HG02571 (cell line): ENCODE data around the gene CEP162.
"Not testable (repeated sequence)": the region's sequence is repeated elsewhere in the genome, so short reads cannot be mapped to it uniquely, and the experiment has no call there.

Experiments used
- ATAC-seq: cut with Tn5 transposase; IDR thresholded peaks from one replicate; pipeline ENCODE4 v1.9.1; 2021; ENCODE audit warnings: mild to moderate bottlenecking, moderate library complexity; ENCODE audit not compliant: unreplicated experiment

Gene CEP162

DNA sequence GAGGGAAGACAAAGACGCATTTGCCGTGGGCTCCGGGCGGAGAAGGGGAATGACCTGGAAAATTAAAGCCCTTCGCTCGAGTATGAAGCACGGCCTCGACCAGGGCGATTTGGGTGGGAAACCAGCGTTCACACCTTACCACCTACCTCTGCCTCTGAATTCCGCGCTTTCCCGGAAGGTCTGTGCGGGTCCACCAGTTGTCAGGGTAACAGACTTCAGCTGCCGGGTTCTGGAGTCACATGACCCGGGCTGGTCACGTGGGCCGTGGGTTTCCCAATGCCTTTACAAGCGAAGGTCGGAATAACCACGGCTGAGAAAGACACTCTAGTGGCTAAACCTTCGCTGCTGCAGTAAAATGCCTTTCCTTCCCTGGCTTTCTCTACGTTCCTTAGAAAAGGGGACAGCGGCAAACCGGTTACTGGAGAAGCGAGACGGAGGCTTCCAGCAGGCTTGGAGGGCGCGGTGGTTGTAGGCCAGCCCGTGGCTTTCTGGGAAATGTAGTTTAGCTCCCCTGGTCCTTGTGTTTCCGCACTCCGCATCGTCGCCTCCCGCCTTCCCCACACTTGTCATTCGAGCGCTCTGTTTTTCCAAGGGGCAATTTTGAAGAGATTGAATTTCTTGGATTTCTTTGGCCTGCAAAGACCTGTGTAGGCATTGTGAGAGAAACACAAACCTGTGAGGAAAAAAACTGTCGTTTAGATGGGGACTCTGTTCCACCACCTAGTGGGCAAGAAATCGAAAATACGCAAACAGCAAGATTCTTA is at the start of gene CEP162:
Gene CEP162, minus strand, starts transcription at position 210 of the 764 bp plus-strand sequence. CDS start 1,250 bp downstream, outside the sequence.
- ATAC-seq = peak; percentile 97

DNA sequence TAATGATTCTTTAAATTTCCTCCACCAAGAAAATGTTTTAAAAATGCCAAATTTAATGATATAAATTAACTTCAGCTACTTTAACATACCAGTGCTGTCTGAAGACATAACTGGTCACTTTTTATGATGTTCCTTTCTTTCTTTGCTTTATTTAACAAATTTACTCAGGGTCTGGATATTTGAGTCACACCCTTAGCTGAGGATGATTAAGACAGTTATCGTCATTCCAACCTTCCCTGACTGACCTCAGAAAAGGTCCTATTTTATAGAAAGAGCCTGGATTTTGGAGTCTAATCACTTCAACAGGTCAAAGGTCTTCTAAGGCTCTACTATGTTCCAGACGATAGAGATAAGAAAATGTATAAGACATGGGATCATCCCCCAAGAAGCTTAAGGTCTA is 47.4 kb upstream of the CEP162 start:
- no peak for ATAC-seq

DNA sequence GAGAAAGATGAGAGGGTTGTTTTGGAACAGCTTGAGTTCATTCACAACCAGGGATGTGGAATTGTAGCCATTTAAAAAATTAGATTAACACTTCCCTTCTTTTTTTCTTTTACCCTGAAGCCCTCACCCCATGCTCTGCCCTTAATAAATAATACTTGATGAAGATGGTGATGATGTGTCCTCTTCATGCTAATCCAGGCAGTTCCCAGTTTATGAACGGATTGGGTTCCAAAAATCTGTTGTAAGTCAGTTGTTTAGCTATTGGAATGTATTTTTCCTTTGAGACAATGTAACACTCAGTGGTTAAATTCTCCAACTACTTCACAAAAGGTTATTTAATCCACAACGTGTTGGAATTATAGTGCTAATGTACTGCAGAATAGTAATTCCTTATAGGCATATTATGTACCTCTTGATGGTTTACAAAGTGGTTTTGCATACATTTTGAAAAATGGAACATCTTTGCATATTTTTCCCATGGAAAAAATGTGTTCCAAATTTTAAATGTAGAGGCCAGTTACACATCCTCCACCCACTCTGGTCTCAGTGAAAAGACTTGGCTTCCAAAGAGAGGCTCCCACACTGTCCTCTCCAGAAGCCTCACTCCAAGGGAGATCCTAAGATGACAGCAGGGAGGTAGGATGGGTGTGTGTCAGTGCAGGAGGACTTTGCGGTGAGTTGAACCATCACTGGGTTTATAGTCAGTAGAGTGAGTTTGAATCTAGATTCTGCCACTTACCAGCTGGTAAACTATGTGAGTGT is 45.8 kb upstream of the CEP162 start:
- no peak for ATAC-seq

DNA sequence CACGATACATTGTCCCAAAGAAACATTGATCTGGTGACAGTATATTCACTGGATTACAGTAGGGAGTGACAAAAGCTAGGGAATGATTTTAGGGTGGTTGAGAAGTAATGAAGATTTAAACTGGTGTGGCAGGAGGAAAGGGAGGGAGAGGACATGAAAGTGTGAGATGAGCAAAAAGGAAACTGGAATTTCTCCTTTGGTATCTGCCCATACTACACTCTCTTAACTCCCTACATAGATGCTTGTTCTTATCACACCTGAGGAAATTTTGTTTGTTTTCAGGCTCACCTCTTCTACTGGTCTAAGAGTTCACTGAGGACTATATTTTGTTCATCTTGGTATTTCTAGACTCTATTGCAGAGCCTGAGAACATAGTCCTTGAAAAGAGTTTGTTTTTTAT is 44.9 kb upstream of the CEP162 start:
- no peak for ATAC-seq

- ATAC-seq = no peak
Observed at GRCh38 chr6:84271061-84271716, 43.7 kb upstream of the CEP162 start.

DNA sequence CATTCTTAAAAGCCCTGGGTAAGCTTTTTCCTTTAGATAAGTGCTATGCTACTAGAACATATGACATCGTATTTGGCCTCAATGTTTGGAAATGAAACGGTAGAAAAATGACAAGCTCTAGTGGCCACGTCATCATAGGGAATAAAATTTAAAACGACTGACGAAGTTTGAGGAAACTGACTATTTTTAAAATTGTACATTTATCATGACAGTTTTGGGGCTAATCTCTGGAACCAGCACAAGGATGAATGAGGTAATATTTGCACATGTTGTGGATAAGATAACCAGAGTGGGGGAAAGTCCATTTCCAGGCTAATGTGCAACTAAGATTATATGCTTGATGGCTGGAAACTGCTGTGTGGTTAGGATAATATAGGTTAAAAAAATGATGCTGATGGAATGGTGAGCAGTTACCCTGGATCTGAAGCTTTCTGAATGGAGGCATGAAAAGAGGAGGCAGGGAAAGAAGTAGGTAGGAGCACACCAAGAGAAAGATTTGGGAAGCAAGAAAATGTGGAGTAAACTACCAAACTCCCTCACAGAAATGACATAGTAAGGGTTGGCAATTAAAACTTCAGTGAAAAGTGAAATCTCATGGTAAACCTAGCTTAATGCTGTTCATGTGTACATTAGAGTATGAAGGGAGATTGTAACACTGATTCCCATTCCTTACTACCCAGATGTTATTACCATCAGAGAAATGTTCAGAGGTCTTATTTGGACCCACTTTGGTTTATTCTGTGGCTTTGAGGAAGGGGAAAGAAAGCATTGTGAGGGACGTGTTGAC is 42.7 kb upstream of the CEP162 start:
- no peak for ATAC-seq

GRCh38 chr6:84268781-84269180 is 41.3 kb upstream of the CEP162 start:
- ATAC-seq = no peak

GRCh38 chr6:84263557-84263956 is 36.1 kb upstream of the CEP162 start:
- ATAC-seq = no peak

GRCh38 chr6:84260926-84261325 is 33.5 kb upstream of the CEP162 start:
- no peak for ATAC-seq

DNA sequence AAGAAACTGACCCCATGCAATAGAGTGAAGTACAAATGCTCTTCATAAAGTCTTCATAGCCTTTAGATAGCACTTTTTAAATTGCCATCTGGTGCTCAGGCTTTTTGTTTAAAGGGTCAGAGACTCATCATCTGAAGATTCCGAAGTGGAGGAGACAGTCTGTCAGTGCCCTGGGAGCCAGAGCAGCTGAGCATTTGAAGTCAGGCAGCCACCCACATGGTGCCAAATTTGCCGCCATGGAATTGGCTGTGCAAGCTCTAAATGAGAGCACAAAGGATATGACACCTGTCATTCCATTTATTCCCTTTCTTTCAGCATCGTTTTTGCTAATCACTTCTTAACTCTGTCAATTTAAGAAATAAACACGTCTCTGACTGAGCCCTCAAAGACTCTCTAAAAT is 32.8 kb upstream of the CEP162 start:
- ATAC-seq = no peak

DNA sequence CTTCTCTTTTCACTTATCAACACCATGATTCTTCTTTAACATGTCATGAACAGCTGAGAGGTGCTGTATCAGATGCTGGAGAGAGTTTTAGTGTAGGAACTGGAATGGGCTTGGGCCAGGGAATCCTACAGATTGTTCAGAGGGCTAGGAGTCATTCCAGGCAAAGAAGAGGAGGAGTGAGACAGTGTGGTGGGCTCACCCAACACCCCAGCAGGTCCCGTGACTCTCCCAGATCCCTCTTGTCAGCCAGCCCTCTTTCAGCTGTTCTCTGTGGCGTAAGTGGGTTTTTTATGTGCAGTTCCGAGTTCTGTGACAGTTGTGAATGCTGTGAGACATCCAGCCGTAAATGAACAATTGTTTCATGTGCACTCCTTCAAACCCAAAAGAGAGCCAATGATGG is 31.4 kb upstream of the CEP162 start:
- ATAC-seq = no peak

GRCh38 chr6:84258268-84258667 is 30.8 kb upstream of the CEP162 start:
- ATAC-seq = no peak

- ATAC-seq = no peak
Observed at GRCh38 chr6:84255641-84256040, 28.2 kb upstream of the CEP162 start.

GRCh38 chr6:84253380-84253779 is 25.9 kb upstream of the CEP162 start:
- no peak for ATAC-seq

DNA sequence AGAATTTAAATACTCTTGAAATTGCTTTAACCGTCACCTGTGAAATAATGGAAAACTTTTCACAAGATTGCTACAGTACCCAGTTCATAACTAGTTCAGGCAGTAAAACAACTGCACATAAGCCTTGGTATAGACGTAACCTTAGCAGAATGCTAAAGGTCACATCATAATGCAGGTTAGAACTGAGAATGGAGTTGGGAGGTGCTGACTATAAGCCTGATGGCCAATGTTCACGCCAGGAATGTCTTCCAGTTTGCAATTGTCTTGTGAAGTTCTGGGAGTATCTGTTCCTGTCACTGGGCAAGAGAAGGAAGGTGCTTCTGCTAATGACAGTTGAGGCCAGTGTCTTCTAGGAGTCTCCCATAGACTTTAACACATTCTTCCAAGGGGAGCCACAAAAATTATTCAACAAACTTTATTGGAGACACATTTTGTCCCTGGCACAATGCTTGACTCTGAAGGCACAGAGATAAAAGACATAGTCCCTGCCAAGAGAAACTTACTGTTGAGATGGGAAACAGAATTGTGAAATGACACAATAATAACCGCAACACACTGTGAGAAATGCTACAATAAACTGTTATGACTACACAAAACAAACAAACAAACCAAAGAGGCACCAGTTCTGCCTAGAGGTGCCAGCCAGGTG is 24.6 kb upstream of the CEP162 start:
- no peak for ATAC-seq

- no peak for ATAC-seq
Observed at GRCh38 chr6:84249724-84250123, 22.3 kb upstream of the CEP162 start.

DNA sequence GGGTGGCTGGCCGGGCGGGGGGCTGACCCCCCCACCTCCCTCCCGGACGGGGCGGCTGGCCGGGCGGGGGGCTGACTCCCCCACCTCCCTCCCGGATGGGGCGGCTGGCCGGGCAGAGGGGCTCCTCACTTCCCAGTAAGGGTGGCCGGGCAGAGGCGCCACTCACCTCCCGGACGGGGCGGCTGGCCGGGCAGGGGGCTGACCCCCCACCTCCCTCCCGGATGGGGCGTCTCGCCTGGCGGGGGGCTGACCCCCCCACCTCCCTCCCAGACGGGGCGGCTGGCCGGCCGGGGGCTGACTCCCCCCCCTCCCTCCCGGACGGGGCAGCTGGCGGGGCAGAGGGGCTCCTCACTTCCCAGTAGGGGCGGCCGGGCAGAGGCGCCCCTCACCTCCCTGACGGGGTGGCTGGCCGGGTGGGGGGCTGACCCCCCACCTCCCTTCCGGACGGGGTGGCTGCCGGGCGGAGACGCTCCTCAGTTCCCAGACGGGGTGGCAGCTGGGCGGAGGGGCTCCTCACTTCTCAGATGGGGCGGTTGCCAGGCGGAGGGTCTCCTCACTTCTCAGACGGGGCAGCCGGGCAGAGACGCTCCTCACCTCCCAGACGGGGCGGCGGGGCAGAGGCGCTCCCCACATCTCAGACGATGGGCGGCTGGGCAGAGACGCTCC is 17.1 kb upstream of the CEP162 start:
- ATAC-seq = not testable (repeated sequence)

DNA sequence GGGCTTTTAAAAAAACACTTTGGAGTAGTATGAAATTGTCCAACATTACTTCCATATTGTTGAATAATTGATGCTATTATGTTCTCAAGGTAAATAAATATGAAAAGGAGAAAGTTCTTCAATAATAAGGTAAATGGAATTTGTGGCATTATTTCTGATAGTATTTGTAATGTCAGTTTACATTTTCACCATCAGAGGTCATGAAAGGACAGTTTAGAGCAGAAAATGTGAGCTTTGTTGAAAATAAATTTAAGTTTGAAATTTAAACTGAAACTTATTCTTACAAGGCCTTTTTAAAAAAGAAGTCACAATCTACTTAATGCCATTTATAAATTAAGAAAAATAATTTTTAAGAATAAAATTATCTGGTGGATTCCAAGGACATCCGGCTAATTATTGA is 15.8 kb upstream of the CEP162 start:
- ATAC-seq = no peak

GRCh38 chr6:84242265-84242664 is 14.8 kb upstream of the CEP162 start:
- ATAC-seq = no peak

DNA sequence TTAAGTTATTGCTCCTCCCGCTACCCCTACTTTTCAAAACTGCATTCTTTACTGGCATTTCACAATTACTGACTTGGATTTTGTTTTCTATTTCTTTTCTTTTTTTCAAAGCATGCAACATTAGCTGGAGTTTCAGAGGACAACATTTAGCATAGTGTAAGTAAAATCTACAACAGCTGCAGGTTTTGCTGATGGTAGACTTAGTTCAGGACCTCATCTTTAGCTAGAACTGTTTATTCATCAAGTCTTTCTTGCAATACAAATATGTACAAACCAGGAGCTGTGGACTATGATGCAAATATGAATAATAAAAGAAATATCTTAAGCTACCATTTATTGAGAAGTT is 728 bp upstream of the CEP162 start:
- ATAC-seq = no peak
